GM21515 (cell line): ENCODE data around the gene GRHL3.

ENCODE experiments used
- ATAC-seq: cut with Tn5 transposase; IDR thresholded peaks from one replicate; pipeline ENCODE4 v1.9.1; 2021; ENCODE audit not compliant: unreplicated experiment

The GRHL3 gene

GRCh38 chr1:24292887-24293286 is 26.3 kb upstream of the GRHL3 start:
- no peak for ATAC-seq

GRCh38 chr1:24293392-24294227 is 25.5 kb upstream of the GRHL3 start:
- ATAC-seq: no peak

GRCh38 chr1:24294228-24294672 is 24.9 kb upstream of the GRHL3 start:
- ATAC-seq: no peak

- ATAC-seq: no peak
Observed at GRCh38 chr1:24294716-24295371, 24.3 kb upstream of the GRHL3 start.

GRCh38 chr1:24295535-24295934 is 23.6 kb upstream of the GRHL3 start:
- no peak for ATAC-seq

GRCh38 chr1:24297187-24297851 is 21.8 kb upstream of the GRHL3 start:
- ATAC-seq: no peak

GRCh38 chr1:24297852-24298232 is 21.3 kb upstream of the GRHL3 start:
- ATAC-seq: no peak

- ATAC-seq: no peak
Observed at GRCh38 chr1:24298606-24299005, 20.6 kb upstream of the GRHL3 start.

- no peak for ATAC-seq
Observed at GRCh38 chr1:24299901-24300300, 19.3 kb upstream of the GRHL3 start.

- ATAC-seq: no peak
Observed at GRCh38 chr1:24300971-24301784, 18.0 kb upstream of the GRHL3 start.

GRCh38 chr1:24301785-24302175 is 17.4 kb upstream of the GRHL3 start:
- ATAC-seq: no peak

GRCh38 chr1:24302209-24302611 is 16.9 kb upstream of the GRHL3 start:
- ATAC-seq: no peak

GRCh38 chr1:24303600-24303999 is 15.6 kb upstream of the GRHL3 start:
- no peak for ATAC-seq

- ATAC-seq: no peak
Observed at GRCh38 chr1:24304763-24305162, 14.4 kb upstream of the GRHL3 start.

- ATAC-seq: no peak
Observed at GRCh38 chr1:24308365-24309015, 10.7 kb upstream of the GRHL3 start.

GRCh38 chr1:24309762-24310485 is 9.2 kb upstream of the GRHL3 start:
- no peak for ATAC-seq

GRCh38 chr1:24311234-24311633 is 7.9 kb upstream of the GRHL3 start:
- no peak for ATAC-seq

GRCh38 chr1:24311741-24312140 is 7.4 kb upstream of the GRHL3 start:
- no peak for ATAC-seq

GRCh38 chr1:24315391-24315790 is 3.8 kb upstream of the GRHL3 start:
- ATAC-seq: no peak

- ATAC-seq: no peak
Observed at GRCh38 chr1:24316645-24317044, 2.5 kb upstream of the GRHL3 start.
